GM21360 (cell line): ENCODE data around the gene DYNLRB1.

Experiments used
- ATAC-seq: cut with Tn5 transposase; IDR thresholded peaks from one replicate; pipeline ENCODE4 v1.9.1; 2021; ENCODE audit warnings: mild to moderate bottlenecking, moderate library complexity; ENCODE audit not compliant: unreplicated experiment

DYNLRB1 gene

GRCh38 chr20:34532756-34533155 is 16.5 kb downstream of the DYNLRB1 start:
- no peak for ATAC-seq

DNA sequence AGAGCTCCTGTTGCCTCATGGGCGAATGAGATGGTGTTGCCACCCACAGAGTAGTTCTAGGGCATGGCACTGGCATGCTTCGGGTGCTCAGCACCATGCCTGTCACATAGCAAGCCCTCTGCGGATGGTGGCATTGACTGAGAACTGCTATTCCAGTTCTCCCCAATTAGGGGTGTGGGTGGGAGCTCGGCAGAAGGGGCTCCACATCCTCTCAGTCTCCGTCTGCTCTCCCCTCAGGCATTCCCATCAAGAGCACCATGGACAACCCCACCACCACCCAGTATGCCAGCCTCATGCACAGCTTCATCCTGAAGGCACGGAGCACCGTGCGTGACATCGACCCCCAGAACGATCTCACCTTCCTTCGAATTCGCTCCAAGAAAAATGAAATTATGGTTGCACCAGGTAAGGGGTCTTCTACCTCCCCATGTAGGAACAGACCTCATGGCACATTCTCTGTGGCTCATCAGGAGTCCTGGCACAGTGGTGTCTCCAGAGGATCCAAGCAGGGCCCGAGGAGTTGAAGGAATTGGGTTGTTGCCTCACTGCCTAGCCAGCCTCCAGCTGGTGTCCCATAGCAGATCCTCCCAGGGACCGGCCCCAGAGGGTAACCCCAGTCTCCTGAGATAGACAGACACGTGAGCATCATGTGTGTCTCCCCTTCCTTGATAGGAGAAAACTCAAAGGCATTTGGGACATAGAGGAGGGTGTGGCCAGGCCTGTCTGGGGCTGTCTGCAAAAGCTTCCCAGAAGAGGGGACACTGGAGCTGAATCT is 18.4 kb downstream of the DYNLRB1 start:
- no peak for ATAC-seq

DNA sequence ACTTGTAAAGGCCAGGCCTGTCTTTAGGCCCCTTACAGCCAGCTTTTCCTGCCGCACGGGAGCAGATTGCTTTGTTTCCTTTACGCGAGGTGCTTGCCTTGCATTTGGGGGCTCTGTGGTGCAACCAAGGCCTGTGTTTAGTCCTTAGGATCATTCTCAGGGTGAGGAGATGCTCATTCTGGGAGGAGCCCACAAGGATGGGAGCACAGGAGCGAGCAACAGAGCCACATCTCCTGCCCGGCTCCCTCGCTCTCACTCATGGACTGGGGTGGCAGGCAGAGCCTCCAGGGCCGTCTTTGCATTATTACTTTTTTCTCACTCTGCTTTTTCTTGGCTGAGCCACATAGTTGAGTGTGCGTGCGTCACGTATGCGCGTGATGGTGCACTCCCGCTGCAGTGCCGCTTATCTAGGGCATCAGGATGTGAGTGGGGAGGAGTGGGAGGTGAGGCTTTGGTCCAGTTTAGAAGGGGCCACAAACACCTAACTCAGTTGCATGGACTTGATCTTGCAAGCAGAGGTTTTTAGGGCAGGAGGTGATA is 19.1 kb downstream of the DYNLRB1 start:
- no peak for ATAC-seq

DNA sequence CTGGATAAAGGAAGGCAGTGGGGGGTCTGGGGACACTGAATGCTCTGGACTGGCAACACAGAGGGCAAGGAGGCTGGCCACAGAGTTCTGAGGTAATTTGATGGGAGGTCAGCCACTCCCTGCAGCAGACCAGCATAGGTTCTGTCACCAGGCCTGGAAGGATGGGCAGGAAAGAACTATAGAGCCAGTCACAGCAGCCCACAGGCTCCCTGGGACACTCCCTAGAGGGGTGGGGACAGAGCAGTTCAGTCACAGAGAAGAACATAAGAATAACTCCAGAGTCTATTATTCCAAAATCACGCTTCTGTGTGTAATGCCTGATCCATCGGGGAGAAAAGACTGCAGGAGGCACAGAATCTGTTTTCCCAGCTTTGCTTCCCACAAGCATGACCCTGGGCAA is 19.6 kb downstream of the DYNLRB1 start:
- no peak for ATAC-seq

DNA sequence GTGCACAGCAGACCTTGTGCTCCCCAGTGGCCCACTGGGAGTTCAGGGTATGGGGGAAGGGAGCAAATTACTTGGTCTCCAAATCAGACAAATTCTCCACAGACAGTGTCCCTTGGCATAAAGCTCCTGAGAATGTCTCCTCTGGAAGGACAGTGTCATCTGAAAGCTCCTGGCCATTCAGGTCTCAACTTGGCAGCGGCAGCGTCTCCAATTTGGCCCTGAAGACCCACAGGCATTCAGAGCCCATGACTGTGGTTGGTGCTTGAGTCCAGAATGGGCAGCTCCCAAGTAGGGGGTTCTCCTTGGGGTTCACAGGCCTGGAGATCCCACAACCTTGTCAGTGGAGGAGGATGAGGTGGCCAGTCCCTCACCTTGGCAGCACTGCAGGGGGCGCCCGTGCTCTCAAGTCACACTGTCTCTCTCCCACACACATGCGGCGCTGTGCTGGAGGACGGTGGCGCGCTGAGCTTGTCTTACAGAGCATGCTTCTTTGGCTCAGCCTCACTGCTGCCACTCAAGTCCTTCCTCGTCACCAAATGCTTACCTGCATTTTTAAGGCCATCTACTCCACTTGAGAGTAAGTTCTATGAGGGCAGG is 20.7 kb downstream of the DYNLRB1 start:
- no peak for ATAC-seq

DNA sequence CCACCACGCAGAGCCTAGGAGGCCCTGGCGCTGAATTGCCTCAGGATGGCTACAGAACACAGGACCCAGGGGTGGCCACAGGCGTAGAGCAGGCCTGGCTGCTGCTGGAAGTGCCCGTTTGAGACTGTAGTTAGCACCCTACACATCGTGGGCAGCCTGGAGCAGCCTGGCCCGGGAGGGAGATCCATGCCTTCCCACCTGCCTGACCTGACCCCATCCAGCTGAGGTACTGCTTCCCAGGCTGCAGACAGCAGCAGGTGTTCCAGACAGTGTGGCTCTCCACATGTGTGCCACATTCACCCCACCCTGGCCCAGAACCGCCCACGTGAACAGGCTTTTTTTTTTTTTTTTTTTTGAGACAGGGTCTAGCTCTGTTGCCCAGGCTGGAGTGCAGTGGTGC is 21.4 kb downstream of the DYNLRB1 start:
- ATAC-seq, result no peak

DNA sequence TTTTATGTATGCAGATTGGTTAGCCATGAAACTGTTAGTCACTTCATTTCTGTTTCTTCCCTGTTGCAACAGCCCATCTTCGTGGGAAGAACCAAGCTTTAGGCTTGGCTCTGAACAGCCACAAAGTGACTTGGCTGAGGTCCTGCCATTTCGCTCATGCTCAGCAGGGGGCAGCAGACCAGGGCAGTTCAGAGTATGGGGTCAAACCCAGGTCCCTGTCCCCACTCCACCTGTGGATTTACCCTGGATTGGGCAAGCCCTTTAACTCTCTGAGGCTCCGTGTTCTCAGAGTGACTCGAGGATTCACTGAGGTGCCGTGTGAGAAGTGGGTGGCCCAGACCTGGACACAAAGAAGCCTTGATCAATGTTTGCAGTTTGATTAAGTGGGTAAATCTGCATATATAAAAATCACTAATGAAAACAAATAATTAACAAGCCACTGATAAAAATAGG is 22.5 kb downstream of the DYNLRB1 start:
- ATAC-seq, result no peak

DNA sequence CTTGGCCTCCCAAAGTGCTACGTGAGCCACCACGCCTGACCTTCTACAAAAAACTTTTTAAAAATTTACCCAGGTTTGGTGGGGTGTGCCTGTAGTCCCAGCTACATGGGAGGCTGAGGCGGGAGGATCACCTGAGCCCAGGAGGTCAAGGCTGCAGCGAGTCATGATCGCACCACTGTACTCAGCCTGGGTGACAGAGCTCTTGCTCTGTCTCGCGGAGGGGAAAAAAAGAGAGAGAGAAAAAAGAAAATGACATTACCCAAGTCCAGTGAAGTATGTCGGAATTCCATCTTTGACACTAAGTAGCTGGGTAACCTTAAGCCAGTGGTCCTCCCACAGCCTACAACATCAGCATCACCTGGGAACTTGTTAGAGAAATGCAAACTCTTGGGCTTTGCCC is 23.5 kb downstream of the DYNLRB1 start:
- ATAC-seq, result no peak

DNA sequence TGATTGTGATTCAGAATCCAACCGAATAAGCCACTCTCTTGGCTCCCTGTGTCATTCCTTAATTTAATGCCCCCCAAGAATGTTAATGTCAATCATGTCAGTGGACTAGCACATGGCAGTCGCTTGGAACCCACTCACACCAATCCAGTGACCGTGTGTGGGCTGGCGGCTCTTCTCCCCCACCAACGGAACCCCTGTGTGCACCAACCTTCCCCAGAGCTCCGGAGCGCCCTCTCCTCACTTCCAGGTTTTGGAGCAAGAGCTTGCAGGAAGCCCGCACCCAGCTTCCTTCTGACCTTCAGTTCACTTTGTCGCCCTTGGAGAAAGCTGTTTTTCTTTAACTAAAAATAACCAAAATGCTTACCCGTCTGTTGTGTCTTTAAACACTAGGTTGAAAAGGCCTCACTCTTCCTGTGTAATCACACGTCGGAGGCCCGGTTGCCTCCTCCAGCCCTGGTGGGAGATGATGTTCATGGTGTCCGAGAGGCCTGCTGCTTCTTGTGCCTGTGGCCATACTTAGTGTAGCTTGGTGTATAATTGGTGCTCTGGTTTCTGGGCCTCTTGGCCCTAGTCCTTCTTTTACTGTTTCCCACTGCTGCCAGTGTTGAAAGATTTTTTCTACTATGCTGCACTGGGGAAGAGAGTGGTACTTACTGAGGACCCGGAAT is 24.5 kb downstream of the DYNLRB1 start:
- ATAC-seq, result no peak

- no peak for ATAC-seq
Observed at GRCh38 chr20:34541264-34541901, 25.2 kb downstream of the DYNLRB1 start.

GRCh38 chr20:34541917-34542316 is 25.7 kb downstream of the DYNLRB1 start:
- no peak for ATAC-seq

DNA sequence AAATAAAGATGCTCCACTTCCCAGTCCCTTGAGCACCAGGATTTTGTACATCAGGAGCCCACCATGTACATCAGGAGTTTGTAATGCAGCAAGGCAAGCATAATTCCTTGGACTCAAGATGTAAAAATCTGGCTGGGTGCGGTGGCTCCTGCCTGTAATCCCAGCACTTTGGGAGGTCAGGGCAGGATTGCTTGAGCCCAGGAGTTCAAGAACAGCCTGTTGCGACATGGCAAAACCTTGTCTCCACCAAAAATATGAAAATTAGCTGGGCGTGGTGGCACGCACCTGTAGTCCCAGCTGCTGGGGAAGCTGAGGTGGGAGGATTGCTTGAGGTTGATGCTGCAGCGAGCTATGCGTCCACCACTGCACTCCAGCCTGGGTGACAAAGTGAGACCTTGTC is 26.2 kb downstream of the DYNLRB1 start:
- ATAC-seq, result no peak

DNA sequence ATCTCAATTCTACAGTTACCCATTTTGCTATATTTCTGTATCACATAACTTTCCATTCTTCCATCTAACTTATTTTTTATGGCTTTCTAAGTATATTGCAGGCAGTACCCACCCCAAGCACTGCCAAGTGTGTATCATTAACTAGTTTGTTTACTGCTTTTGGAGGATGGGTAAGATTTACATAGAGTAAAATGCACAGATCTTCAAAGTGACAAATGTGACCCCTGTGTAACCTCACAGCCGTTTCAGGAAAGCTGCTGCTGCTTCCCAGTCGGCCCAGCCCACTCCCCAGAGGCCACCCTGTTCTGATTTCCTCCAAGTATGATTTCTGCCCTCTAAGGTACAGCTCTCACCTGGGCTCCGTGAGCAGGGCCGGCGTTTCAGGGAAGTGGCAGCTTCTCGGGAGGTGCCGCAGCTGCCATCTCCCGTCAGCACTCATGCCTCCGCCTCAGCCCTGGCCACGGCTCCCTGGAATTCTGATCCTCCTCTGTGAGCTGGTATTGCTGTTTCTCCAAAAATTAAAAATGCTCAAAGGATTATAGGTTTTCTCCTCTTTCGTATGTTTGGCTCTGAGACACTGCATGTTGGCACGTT is 27.3 kb downstream of the DYNLRB1 start:
- no peak for ATAC-seq

DNA sequence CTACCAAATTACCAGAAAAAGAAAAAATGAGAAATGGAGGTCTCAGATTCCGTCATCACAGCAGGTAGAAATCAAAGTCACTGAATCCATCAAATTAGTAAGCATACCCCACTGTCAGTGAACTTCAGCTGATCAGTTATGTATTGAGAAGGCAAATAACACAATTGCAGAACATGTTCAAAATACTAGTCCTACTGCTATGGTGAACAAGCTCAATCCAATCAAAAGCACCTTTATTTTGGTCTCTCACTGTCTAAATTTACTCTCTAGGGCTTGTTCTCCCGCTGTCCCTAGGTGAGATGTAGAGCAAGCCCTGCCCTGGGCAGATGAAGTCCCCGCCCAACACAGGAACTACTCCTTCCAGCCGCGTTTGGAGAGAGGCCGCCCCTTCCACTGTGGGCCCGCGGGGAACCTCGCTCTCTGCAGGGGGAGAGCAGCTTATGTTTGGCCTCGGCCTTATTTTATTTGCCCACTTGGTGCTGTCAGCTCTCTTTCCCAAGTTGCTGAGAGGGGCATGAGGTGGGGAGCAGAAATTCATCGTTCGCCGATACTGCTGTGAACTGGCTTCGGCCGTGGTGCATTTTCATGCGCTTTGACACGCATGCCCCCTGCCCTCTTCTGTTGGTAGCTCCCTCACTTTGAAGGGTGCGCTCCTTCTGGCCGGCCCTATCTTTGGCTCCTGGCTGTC is 28.0 kb downstream of the DYNLRB1 start:
- ATAC-seq, result no peak

- no peak for ATAC-seq
Observed at GRCh38 chr20:34546751-34547181, 30.5 kb downstream of the DYNLRB1 start.

DNA sequence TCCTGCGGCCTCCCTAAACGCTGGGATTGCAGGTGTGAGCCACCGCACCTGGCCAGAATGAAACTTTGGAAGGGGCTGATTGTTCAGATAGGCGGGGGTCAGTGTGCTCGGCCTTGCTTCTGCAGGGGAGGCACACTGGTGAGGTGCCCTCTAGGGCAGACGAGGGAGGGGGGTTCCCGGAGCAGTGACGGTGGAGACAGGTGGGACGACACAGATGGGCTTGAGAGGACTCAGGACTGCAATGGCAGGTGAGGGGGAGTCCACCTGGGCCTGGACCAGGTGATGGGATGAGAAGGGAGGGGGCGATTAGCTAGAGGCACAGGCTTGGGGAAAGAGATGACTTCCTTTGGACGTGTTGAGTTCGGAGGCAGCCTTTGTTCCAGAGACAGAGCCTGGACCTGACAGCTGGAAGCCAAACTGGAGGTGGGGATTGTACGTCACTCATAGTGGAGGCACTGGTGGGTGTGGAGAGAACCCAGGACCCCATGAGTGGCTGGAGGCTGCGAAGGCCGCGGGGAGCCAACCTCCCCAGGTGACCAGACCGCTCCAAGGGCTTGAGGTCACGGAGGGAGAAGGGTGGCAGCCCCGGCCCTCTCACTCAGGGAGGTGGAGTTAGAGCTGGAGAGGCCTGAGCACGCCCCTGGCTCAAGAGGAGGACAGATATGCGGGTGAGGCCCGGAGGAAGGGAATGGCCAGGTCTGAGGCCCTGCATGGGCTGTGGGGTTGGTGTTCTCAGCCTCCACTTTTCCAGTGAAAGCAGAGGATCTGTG is 31.8 kb downstream of the DYNLRB1 start:
- no peak for ATAC-seq

DNA sequence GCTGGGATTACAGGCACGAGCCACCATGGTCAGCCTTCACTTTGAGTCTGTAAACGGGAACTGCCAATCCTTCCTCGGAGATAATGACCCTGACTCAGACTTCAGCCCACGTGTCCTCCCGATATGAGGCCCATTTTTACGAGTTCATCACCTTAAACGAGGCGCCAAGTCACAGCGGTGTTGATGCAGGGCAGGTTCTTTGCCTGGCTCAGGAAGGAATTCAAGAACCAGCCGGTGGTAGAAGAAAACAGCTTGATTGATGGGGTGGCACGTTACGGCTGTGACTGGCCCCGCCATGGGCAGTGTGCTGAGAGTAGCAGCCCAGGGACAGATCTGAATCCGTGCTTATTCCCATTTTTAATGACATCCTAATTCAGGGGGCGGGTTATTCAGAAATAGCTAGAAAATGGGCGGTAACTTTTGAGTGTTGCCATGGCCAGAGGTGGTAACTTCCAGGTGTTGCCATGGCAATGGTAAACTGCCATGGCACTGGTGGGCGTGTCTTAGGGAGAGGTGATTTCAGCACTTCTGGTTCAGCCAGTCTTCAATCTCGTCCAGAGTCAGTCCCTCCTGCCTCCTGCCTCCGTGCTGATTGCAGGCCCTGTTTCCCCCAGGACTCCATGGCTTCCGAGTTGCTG is 33.2 kb downstream of the DYNLRB1 start:
- no peak for ATAC-seq

- no peak for ATAC-seq
Observed at GRCh38 chr20:34549929-34550305, 33.7 kb downstream of the DYNLRB1 start.

GRCh38 chr20:34552569-34552968 is 36.3 kb downstream of the DYNLRB1 start:
- ATAC-seq, result no peak
